ENCODE measurements around the gene JPT1.

DNA sequence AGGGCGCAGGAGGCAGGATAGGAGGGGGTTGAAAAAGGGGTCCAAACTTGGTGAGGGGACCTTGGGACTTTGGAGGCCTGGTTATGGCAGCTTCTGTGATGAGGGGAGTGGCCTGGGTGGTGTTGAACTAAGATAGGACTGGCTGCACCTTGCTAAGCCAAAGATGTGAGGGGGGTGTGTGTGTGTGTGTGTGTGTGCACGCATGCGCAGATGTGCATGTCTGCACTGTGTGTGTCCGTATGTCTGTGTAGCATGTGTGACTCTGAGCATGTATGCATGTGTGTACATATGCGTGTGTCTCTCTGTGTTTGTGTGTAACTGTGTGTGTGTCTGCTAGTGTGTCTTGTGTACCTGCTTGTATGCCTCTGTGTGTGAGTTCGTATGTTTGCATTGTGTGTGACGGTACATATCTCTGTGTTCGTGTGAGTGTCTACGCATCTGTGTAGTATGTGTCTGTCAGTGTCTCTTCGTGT is 62.4 kb downstream of the JPT1 start:
- no peak for TF ChIP-seq ZNF274 (IDR thresholded peaks at IDR 0.05; ENCODE audit: low read length)
- TF ChIP-seq ZNF274 (tag by site-specific recombination; IDR thresholded peaks at IDR 0.05; ENCODE audit: borderline replicate concordance), result no peak
- no peak for TF ChIP-seq ZNF501 (tag by site-specific recombination; IDR thresholded peaks at IDR 0.05)

Data from HEK293 (cell line).